ES-I3 (cell line): ENCODE measurements around the gene RIPOR1.
A peak's percentile ranks its signal among the peaks of the same experiment; 100 is the strongest.

Source experiments
- H3K36me3 ChIP-seq: 2 replicates; pipeline ENCODE4 v1.6.1; 2013; ENCODE audit warnings: mild to moderate bottlenecking, low read length, control low read depth, moderate library complexity; ENCODE audit not compliant: insufficient read depth
- H3K4me1 ChIP-seq: 2 replicates; pipeline ENCODE4 v1.6.1; 2013; ENCODE audit warnings: mild to moderate bottlenecking, control low read depth, low read length; ENCODE audit not compliant: insufficient read depth
- H3K9ac ChIP-seq: 2 replicates; pipeline ENCODE4 v1.6.1; 2013; ENCODE audit warnings: low read depth, mild to moderate bottlenecking, low read length, moderate library complexity
- H3K9me3 ChIP-seq: 2 replicates; pipeline ENCODE4 v1.6.1; 2013; ENCODE audit warnings: mild to moderate bottlenecking, low read length, moderate library complexity; ENCODE audit not compliant: control insufficient read depth, insufficient read depth

The RIPOR1 gene

GRCh38 chr16:67563708-67564468 is 35.3 kb downstream of the RIPOR1 start:
- Histone ChIP-seq H3K4me1 (0 out of 2 replicates have a peak, but pooled peaks cover 4% of the 10 kb centered on the region), H3K9ac (peak overlapping the region; percentile 77), H3K9me3 (no peaks in the 10 kb centered on the region), H3K36me3 (no peaks in the 10 kb centered on the region)

- H3K4me1 ChIP-seq = 0 out of 2 replicates have a peak, but pooled peaks cover 4% of the 10 kb centered on the region
- no peaks in the 10 kb centered on the region for H3K9me3 ChIP-seq
- no peak overlapping the region for H3K9ac ChIP-seq
- H3K36me3 ChIP-seq = no peaks in the 10 kb centered on the region
These were observed 37.0 kb downstream of the RIPOR1 start for GRCh38 chr16:67565470-67566100.

- H3K9me3 ChIP-seq = no peaks in the 10 kb centered on the region
- peaks cover 7% of the 10 kb centered on the region; the same call in 1 of the 2 replicates for H3K36me3 ChIP-seq
- H3K4me1 ChIP-seq = no peaks in the 10 kb centered on the region
- no peak overlapping the region for H3K9ac ChIP-seq
These were observed 42.8 kb downstream of the RIPOR1 start for GRCh38 chr16:67571464-67571863.

- H3K36me3 ChIP-seq = peaks cover 7% of the 10 kb centered on the region; the same call in 1 of the 2 replicates
- no peak overlapping the region for H3K9ac ChIP-seq
- no peaks in the 10 kb centered on the region for H3K4me1 ChIP-seq
- H3K9me3 ChIP-seq = no peaks in the 10 kb centered on the region
These were observed 43.4 kb downstream of the RIPOR1 start for GRCh38 chr16:67571981-67572431.

- Histone ChIP-seq H3K36me3 (0 out of 2 replicates have a peak, but pooled peaks cover 2% of the 10 kb centered on the region), H3K9ac (no peak overlapping the region), H3K4me1 (no peaks in the 10 kb centered on the region), H3K9me3 (no peaks in the 10 kb centered on the region)
These were observed 51.1 kb downstream of the RIPOR1 start for GRCh38 chr16:67579686-67580085.

- no peaks in the 10 kb centered on the region for H3K4me1 ChIP-seq
- H3K36me3 ChIP-seq = 0 out of 2 replicates have a peak, but pooled peaks cover 2% of the 10 kb centered on the region
- H3K9me3 ChIP-seq = no peaks in the 10 kb centered on the region
- H3K9ac ChIP-seq = no peak overlapping the region
These were observed 51.6 kb downstream of the RIPOR1 start for GRCh38 chr16:67580202-67580601.

- Histone ChIP-seq H3K4me1 (peaks cover 26% of the 10 kb centered on the region), H3K36me3 (0 out of 2 replicates have a peak, but pooled peaks cover under 1% of the 10 kb centered on the region), H3K9ac (no peak overlapping the region), H3K9me3 (no peaks in the 10 kb centered on the region)
These were observed 64.7 kb downstream of the RIPOR1 start for GRCh38 chr16:67593288-67593687.

- Histone ChIP-seq H3K9me3 (no peaks in the 10 kb centered on the region), H3K4me1 (peaks cover 26% of the 10 kb centered on the region), H3K9ac (no peak overlapping the region), H3K36me3 (no peaks in the 10 kb centered on the region)
These were observed 65.1 kb downstream of the RIPOR1 start for GRCh38 chr16:67593701-67594100.

- H3K4me1 ChIP-seq = peaks cover 26% of the 10 kb centered on the region
- no peaks in the 10 kb centered on the region for H3K36me3 ChIP-seq
- H3K9me3 ChIP-seq = no peaks in the 10 kb centered on the region
- H3K9ac ChIP-seq = no peak overlapping the region
These were observed 65.8 kb downstream of the RIPOR1 start for GRCh38 chr16:67594256-67594915.

- H3K4me1 ChIP-seq = peaks cover 26% of the 10 kb centered on the region
- H3K36me3 ChIP-seq = no peaks in the 10 kb centered on the region
- no peaks in the 10 kb centered on the region for H3K9me3 ChIP-seq
- no peak overlapping the region for H3K9ac ChIP-seq
These were observed 66.3 kb downstream of the RIPOR1 start for GRCh38 chr16:67594956-67595355.
